Hematopoietic multipotent progenitor cell treated with erythropoietin and hydrocortisone succinate and interleukin-3 and kit ligand, for 15 days (in vitro differentiated cells): ENCODE results near the gene USP36.
"Not testable (repeated sequence)": the region's sequence is repeated elsewhere in the genome, so short reads cannot be mapped to it uniquely, and the experiment has no call there.

Source experiments
- DNase-seq: peaks from one replicate; pipeline ENCODE4 v3.0.0-alpha.2; 2015; ENCODE audit warnings: low spot score

The USP36 gene

GRCh38 chr17:78790552-78790951, 50.1 kb downstream of the USP36 start:
- no peak for DNase-seq

DNA sequence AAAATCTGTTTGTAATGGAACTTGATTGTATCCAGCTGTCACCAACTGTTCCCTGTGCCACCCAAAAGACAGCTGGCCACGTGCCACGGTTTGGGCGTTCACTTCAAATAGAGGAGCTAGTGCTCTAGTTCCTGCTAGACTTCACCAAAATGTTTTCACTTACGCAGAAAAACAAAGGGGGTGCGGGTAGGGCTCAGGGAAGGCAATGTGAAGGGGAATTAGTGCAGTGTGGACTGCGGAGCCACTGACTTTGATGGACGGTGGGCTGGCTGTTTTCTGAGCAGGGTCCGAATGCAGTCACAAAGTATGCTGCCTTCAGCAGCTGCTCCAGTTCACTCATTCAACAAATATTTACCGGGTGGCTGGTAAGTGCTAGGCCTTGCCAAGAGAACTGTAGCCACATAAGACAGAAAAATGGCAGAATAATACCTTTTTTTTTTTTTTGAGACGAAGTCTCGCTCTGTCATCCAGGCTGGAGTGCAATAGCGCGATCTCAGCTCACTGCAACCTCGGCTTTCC, 50.9 kb downstream of the USP36 start:
- peak; percentile 84 for DNase-seq

- DNase-seq = no peak
These were observed 51.4 kb downstream of the USP36 start for GRCh38 chr17:78789149-78789662.

- DNase-seq = no peak
These were observed 52.2 kb downstream of the USP36 start for GRCh38 chr17:78788451-78788850.

GRCh38 chr17:78787444-78787843, 53.2 kb downstream of the USP36 start:
- DNase-seq = peak; percentile 31

DNA sequence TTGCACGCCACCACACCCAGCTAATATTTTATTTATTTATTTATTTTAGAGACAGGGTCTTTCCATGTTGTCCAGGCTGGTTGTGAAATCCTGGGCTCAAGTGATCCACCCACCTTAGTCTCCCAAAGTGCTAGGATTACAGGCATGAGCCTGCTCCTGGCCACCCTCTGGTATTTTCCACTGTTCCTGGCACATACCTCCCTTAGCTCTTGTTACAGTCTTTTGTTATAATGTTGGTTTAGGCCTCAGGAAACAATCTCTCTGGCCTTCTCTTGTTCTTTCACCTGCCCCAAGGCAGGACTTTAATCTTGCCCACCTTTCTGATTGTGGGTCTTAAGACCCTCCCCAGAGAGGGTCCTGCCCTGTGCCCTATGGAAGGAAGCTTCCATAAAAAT, 55.0 kb downstream of the USP36 start:
- DNase-seq = no peak

DNA sequence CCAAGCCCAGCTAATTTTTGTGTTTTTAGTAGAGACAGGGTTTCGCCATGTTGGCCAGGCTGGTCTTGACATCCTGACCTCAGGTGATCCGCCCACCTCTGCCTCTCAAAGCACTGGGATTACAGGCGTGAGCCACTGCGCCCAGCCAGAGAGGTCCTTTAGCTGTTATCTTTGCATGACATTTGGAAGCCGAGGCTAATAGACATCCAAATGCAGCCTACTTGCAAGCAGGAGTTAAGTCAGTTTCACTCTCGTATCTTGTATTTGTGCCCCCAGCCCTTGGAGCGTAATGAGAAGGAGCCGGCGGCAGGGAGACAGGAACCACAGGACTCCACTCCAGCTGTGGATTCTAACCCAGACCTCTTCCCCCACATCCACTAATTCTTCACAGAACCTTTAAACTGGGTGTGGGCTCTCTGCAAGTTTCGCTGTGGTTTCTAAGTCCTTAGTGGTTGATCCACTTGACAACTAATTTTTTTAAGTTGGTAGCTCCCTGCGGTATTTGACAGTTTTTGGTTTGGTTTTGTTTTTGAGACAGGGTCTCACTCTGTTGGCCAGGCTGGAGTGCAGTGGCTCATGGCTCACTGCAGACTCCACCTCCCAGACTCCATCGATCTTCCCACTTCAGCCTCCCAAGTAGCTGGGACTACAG, 55.5 kb downstream of the USP36 start:
- DNase-seq = peak; percentile 67

- no peak for DNase-seq
These were observed 56.3 kb downstream of the USP36 start for GRCh38 chr17:78784352-78784751.

- peak; percentile 41 for DNase-seq
These were observed 56.8 kb downstream of the USP36 start for GRCh38 chr17:78783711-78784324.

GRCh38 chr17:78781893-78782304, 58.7 kb downstream of the USP36 start, which contains the start of gene CYTH1:
Gene CYTH1, minus strand, starts transcription at chr17:78782273. Its CDS starts 50 bp downstream, at chr17:78782223.
- DNase-seq = no peak

GRCh38 chr17:78781104-78781892, 59.3 kb downstream of the USP36 start:
- DNase-seq = peak; percentile 48

- no peak for DNase-seq
These were observed 60.3 kb downstream of the USP36 start for GRCh38 chr17:78780335-78780734.

- DNase-seq = no peak
These were observed 60.8 kb downstream of the USP36 start for GRCh38 chr17:78779850-78780249.

GRCh38 chr17:78779286-78779651, 61.3 kb downstream of the USP36 start:
- DNase-seq = not testable (repeated sequence)

- no peak for DNase-seq
These were observed 62.7 kb downstream of the USP36 start for GRCh38 chr17:78777881-78778280.

GRCh38 chr17:78774956-78775571, 65.5 kb downstream of the USP36 start:
- no peak for DNase-seq

- no peak for DNase-seq
These were observed 66.2 kb downstream of the USP36 start for GRCh38 chr17:78774453-78774852.

DNA sequence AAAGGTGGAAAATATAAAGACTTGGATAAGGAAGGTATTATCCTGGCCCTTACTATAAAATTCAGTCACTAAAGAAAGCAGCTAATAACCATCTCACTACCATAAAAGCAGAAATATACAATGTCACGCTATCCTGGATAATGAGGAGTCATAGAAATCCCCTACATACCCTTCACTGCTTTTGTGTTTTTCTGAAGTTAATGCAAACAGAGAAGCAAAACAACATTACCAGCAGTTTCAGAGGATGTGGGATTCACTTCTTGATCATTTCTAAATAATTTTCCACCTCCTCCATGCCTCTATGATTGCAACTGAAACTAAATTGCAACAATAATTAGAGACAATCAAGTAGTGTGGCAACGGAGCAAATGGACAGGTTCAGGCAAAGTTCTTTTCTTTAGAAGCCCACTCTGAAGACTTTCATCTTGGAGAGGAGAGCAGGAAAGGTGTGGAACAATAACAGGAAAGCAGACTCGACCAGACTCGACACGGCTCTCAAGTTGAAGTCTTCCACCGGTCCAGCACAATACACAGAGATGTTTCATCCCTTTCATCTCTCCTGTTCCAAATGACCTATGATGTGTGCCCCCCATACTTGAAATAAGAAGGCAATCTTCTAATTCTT, 68.7 kb downstream of the USP36 start:
- no peak for DNase-seq

GRCh38 chr17:78769196-78769773, 71.3 kb downstream of the USP36 start:
- DNase-seq = no peak

DNA sequence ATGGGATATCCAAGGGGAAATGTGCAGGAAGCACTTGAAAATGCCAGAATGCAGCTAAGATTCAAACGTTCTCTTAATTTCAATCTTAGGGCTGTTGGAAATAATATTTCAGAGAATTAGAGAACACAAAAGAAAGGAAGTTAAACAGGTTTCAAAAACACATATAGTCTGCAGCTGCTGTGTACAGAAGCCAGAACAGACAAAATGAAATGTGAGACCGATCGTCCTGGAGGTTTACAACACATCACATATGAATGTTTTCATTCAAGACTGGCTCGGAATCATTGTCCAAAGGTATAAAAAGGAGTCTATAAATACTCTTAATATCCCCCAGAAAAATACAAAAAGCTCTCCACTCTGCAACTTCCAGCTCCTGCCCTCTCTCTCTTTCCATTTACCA, 72.8 kb downstream of the USP36 start:
- DNase-seq = no peak

DNA sequence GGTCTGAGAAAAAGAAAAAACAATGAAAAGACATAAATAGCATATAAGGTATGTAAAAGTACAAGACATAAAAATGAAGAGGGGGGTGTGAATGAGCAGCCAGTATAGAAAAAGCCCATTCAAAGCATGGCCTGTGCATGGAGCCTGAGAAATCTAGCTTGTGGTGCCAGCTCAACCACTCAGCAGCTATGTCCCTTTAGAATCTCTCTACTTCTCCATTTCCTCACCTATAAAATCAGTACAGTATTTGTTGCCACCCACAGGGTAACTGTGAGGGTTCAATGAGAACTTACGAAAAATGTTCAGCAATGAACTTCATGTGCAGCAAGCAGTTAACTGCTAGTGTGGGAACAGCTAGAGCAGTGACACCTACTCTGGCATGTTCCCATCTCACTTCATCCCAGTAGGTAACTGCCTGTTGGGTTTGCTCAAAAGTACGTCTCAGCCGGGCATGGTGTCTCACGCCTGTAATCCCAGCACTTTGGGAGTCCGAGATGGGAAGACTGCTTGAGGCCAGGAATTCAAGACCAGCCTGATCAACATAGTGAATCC, 73.8 kb downstream of the USP36 start:
- no peak for DNase-seq
